Measurements from ENCODE around the gene RPL22.
A peak's percentile ranks its signal among the peaks of the same experiment; 100 is the strongest.
"Not testable (repeated sequence)": the region's sequence is repeated elsewhere in the genome, so short reads cannot be mapped to it uniquely, and the experiment has no call there.

RPL22 gene

DNA sequence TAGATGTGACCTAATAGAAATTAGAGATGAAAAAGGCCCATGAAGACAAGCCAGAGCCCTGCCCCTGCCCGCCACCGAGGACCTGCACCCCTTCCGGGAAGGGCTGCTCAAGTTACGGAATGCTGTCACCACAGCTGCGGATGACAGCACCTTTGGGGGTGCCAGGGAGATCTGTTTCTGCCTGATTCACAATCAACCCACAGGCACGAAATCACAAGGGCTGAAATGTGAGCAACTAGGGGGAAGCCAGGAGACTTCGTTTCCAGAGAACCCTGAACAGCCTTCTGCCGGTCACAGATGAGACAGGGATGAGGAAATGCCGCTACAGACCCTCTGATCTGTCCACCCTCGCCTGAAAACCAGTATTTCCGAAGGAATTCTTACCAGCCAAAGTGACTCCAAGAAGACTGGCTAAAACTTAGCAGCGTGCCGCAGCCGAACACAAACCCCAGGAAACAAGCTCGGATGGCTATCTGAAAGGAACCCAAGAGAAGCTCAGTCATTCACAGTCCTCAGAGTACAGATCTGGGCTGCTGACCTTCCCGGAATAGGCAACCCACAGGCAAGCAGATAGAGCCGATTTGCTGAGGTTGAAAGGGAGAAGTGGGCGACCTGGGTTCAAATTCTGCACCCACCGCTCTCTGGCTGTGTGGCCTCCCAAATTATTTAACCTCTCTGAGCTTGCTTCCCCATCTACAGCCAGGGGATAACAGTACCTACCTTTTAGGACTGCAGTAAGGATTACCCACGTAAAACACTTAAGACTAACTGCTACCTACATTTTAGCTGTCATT, 35.3 kb upstream of the RPL22 start:
- DNase-seq (ENCODE audit: low spot score), result no peak

GRCh38 chr1:6233376-6233775, 34.0 kb upstream of the RPL22 start:
- DNase-seq (ENCODE audit: low spot score), result no peak

DNA sequence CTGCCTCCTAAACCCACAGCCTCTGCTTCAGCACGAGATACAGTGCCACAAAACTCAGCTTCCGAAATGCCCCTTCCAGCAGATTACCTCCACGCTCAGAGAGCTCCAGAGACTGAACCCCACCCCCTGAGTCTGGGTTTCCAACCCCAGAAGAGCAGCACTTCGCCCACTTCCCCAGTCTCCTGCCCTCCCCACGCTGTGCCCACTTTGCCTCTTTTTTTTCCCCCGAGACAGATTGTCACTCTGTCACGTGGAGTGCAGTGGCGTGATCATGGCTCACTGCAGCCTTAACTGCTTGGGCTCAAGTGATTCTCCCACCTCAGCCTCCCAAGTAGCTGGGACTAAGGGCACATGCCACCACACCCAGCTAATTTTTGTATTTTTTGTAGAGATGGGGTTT, 26.3 kb upstream of the RPL22 start:
- DNase-seq (ENCODE audit: low spot score), result no peak

DNA sequence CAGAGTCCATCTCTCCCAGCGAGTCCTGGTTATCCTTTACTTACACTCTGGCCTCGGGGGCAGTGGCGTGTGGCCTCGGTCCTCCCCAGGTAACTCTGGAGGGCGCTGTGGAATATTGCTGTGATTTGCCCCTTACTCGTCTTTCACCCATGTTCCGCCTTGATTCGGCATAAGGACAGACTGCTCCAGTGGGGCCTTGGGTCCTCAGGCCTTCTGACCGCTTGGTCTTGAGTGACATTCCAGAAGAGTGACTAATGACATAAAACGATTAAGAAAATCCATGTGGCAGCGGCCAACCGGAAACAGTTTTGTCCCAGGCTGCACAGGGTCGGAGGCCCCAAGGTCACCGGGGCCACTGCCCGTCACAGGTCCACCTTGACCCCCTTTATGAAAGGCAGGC, 25.3 kb upstream of the RPL22 start:
- no peak for DNase-seq (ENCODE audit: low spot score)

DNA sequence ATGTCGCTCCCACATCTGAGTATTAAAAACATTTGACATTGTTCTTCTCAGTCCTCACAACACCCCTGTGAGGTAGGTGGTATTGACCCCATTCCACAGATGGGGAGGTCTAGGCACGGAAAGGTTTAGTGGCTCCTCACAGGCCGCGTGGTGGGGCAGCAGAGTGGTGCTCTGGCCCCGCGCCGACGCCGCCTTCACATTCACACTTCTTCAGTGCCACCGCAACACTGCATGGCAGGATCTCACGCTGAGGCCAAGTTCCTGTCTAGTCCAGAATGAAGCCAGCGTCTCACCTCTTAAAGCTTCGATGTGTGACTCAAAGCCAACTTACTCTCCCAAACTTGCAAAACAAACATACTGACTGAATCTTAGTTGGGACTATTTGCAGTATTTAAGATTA, 24.2 kb upstream of the RPL22 start:
- no peak for DNase-seq (ENCODE audit: low spot score)

DNA sequence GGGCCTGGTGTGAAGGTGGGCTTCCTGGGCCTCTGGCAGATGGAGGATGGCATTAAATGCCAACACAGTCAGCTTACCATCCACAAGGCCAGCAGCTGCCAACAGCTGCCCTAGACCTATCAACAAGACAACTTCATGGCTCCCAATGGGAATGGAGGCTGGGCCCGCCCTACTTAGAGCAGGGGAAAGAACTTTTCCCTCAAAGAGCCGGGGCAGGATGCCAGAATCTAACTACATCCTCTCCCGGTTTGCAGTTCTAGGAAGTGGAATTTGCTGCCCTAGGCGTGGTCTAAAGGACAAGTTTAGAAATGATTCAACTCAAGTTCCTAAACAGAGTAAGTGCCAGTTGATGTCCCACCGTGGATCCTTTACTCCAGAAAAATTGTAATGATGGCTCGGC, 23.2 kb upstream of the RPL22 start:
- DNase-seq (ENCODE audit: low spot score), result no peak

DNA sequence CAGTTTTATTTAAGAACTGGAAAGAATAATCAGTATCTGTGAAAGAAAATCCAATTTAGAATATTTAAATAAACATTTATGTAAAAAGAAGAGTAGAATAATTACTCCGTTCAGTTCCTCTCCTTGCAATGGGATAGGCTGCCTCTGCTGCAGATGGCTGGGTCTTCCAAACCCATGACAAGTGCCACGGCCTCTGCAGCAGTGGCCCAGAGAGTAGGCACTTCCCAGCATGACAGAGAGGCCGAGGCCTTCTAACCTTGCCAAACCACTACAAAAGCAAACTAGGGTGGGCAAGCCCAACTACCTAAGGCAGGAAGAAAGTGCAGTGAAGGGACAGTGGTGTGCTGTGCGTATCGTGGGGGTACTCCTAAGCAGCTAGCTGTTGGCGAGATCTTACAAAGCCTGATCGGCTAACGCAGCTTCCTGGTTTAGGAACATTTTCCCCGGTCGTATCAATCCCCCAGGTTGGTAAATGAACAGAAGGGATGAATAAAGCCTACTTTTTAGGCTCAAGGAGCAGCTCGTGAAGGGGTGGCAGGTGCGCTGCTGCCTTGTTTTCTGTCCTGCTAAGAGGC, 21.9 kb upstream of the RPL22 start:
- no peak for DNase-seq (ENCODE audit: low spot score)

GRCh38 chr1:6220236-6220635, 20.8 kb upstream of the RPL22 start:
- DNase-seq (ENCODE audit: low spot score), result no peak

GRCh38 chr1:6219641-6220040, 20.2 kb upstream of the RPL22 start:
- DNase-seq (ENCODE audit: low spot score), result not testable (repeated sequence)

DNA sequence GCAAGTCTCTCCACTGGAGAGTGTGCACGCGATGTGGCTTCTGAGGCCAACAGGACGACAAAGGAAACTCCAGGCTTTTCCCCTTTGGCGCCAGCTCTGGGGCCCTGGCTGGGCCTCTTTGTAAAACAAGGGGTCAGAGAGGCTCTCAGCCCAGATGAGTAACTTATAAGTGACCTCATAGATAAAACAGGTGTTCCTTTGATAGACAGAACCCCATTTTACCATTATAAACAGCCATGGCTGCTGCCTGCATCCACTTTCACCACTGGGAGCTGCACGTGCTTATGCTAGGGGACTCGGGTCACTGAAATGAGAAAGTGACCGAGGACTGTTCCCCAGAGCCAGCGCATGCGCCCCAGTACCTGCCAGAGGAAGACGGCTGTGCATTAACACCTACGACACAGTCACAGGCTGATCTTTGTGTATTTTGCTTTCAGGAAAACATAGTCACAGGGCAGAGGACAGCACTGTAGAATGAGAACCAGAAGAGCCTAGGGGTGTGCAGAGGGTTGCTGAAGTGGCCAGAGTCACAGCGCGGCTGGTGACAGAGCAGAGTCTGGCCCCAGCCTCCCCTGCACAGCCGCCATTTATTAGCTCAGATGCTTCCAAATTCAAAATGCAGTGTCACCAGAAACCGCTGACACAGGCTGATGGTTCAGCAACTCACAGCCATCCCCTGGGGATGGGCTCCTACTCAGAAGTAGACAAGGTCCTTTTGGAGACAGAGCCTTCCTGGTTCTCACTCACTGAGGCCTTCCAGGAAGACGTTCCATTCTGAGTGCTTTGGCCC, 19.2 kb upstream of the RPL22 start:
- no peak for DNase-seq (ENCODE audit: low spot score)

GRCh38 chr1:6212193-6212959, 13.0 kb upstream of the RPL22 start:
- no peak for DNase-seq (ENCODE audit: low spot score)

DNA sequence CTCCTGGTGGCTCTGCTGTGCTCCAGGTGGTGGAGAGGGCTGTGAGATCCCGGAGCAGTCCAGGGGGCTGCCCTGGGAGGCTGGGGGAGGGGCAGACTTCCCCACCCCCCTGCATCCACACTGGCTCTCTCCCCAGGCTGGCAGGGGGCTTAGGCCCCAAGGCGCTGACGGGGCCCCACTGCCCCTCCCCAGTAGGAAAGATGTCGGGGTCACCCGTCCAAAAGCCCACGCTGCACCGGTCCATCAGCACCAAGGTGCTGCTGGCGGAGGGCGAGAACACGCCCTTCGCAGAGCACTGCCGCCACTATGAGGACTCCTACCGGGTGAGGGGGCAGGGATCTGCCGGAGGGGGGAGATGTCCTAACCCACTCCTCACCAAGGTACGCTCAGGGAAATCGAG, 12.3 kb upstream of the RPL22 start:
- no peak for DNase-seq (ENCODE audit: low spot score)

DNA sequence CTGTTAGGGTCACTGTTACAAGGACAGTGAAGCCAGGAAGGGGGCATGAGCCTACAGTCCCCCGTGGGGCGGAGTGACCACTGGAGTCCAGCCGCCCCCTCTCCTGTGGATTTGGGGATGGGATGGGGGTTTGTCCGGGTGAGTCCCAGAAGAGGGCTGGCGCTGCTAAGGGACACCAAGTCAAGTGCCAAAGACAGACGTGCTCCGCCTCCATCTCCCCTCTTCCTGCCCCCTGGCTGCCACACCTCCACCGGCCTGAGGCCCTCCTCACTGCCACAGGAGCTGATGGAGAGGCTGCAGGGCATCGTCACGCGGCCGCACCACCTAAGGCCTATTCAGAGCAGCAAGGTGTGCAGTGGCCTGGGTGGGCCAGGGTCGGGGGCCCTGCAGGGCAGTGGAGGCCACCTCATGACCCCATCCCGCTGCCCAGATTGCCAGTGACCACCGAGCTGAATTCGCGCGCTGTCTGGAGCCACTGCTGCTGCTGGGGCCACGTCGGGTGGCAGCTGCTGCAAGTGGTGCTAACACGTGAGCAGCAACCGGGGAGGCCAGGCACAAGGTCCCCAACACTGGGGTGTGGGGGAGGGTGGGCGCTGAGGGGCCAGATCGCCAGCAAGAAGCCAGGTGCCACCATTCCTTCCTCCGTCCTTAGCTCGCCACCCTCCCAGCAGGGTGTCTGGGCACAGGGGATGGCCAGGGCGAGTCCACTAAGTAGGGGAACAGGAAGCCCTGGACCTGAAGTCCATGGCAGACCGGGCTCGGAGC, 11.4 kb upstream of the RPL22 start:
- DNase-seq (ENCODE audit: low spot score), result no peak

- DNase-seq (ENCODE audit: low spot score), result peak; percentile 54
Measured at GRCh38 chr1:6209661-6210580, 10.5 kb upstream of the RPL22 start.

- DNase-seq (ENCODE audit: low spot score), result peak; percentile 75
Measured at GRCh38 chr1:6208723-6209660, 9.6 kb upstream of the RPL22 start.

GRCh38 chr1:6207921-6208320, 8.5 kb upstream of the RPL22 start:
- DNase-seq (ENCODE audit: low spot score), result no peak

- DNase-seq (ENCODE audit: low spot score), result no peak
Measured at GRCh38 chr1:6207075-6207885, 7.9 kb upstream of the RPL22 start.

GRCh38 chr1:6206520-6206855, 7.1 kb upstream of the RPL22 start:
- DNase-seq (ENCODE audit: low spot score), result no peak
